Esophagus squamous epithelium (tissue), 4 donors: ENCODE data around the gene TCP11L1.

Source experiments
- POLR2A ChIP-seq, 4 donors: fragments of 450-650 bp; IDR thresholded peaks; one replicate each; pipeline ENCODE4 v1.6.1; 2017; ENCODE audit warnings: antibody characterized with exemption in 4 of 4, mild to moderate bottlenecking in 4 of 4, moderate library complexity in 3 of 4
- TF ChIP-seq, protein P1 (sequence below), 6 experiments: fragments of 450-650 bp in 4 of 6; fragments of 200-600 bp in 2 of 6; sonication (generic) in 2 of 6; IDR thresholded peaks; one replicate each; pipeline ENCODE4 v1.5.1; 2016 to 2019; ENCODE audit warnings: antibody characterized with exemption in 6 of 6, mild to moderate bottlenecking in 4 of 6, moderate library complexity in 4 of 6

DNA sequence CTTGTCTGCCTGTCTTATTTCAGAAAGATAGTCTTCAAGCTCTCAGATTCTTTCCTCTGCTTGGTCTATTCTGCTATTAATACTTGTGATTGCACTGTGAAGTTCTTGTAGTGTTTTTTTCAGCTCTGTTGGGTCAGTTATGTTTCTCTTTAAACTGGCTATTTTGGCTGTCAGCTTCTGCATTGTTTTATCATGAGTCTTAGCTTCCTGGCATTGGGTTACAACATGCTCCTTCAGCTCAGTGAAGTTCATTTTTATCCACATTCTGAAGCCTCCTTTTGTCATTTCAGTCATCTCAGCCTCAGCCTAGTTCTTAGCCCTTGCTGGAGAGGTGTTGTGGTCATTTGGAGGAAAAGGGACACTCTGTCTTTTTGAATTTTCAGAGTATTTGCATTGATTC is 39.2 kb upstream of the TCP11L1 start:
- TF ChIP-seq POLR2A (IDR thresholded peaks at IDR 0.05) = no peak
- TF ChIP-seq, protein P1, sequence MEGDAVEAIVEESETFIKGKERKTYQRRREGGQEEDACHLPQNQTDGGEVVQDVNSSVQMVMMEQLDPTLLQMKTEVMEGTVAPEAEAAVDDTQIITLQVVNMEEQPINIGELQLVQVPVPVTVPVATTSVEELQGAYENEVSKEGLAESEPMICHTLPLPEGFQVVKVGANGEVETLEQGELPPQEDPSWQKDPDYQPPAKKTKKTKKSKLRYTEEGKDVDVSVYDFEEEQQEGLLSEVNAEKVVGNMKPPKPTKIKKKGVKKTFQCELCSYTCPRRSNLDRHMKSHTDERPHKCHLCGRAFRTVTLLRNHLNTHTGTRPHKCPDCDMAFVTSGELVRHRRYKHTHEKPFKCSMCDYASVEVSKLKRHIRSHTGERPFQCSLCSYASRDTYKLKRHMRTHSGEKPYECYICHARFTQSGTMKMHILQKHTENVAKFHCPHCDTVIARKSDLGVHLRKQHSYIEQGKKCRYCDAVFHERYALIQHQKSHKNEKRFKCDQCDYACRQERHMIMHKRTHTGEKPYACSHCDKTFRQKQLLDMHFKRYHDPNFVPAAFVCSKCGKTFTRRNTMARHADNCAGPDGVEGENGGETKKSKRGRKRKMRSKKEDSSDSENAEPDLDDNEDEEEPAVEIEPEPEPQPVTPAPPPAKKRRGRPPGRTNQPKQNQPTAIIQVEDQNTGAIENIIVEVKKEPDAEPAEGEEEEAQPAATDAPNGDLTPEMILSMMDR (IDR thresholded peaks at IDR 0.05) = no peak
